IMR-90 (cell line): ENCODE measurements around the gene CHRM5. TPM values are rescaled to one million over a fixed set of nuclear protein-coding genes. Genes with fewer than 3 reads are reported as not detected.

Experiments used
- ATAC-seq: fragments of 200-7000 bp; cut with Tn5 transposase; 2 replicates; pipeline ENCODE4 v1.9.1; 2020; ENCODE audit warnings: low read depth, mild to moderate bottlenecking, moderate library complexity
- BruUV-seq: library from RNA; stranded (reverse); fragments of 400-500 nt; replicated peaks from 2 replicates; lab custom pipeline; 2021; lab: Mats Ljungman, UMichigan
- CTCF ChIA-PET: fragments of 300-600 bp; formaldehyde crosslinking; extraction: SDS; loops from one replicate; lab custom pipeline; 2021; ENCODE audit warnings: antibody characterized with exemption; lab: Yijun Ruan, JAX
- POLR2A ChIA-PET: fragments of 300-600 bp; sonication (Branson Sonifier 250); formaldehyde crosslinking; loops from one replicate; lab custom pipeline; 2022; ENCODE audit warnings: antibody characterized with exemption; ENCODE audit not compliant: unreplicated experiment; lab: Charles Lee
- DNase-seq: peaks from one replicate; pipeline ENCODE4 v3.0.0; 2013
- H2AFZ ChIP-seq: replicated peaks from 2 replicates; pipeline ENCODE3; 2013; ENCODE audit warnings: low read length, mild to moderate bottlenecking; ENCODE audit not compliant: poor library complexity
- H2AK5ac ChIP-seq: 2 replicates; pipeline ENCODE4 v1.6.1; 2013; ENCODE audit warnings: low read depth, low read length, inconsistent platforms
- H2AK9ac ChIP-seq: replicated peaks from 2 replicates; pipeline ENCODE3; 2013; ENCODE audit warnings: mild to moderate bottlenecking, low read depth, low read length, moderate library complexity; ENCODE audit not compliant: poor library complexity
- H2BK120ac ChIP-seq: 2 replicates; pipeline ENCODE4 v1.6.1; 2013; ENCODE audit warnings: low read depth, low read length, inconsistent platforms
- H2BK15ac ChIP-seq: 3 replicates; pipeline ENCODE4 v1.6.1; 2013; ENCODE audit warnings: low read depth, low read length, inconsistent platforms
- H2BK20ac ChIP-seq: 2 replicates; pipeline ENCODE4 v1.6.1; 2013; ENCODE audit warnings: low read depth, mild to moderate bottlenecking, inconsistent platforms, low read length, moderate library complexity
- H2BK5ac ChIP-seq: 2 replicates; pipeline ENCODE4 v1.6.1; 2013; ENCODE audit warnings: mild to moderate bottlenecking, low read depth, low read length, inconsistent platforms; ENCODE audit not compliant: poor library complexity, severe bottlenecking
- H3K14ac ChIP-seq: replicated peaks from 2 replicates; pipeline ENCODE4 v1.6.1; 2013; ENCODE audit warnings: low read depth, low read length, inconsistent platforms
- H3K18ac ChIP-seq: 2 replicates; pipeline ENCODE4 v1.6.1; 2013; ENCODE audit warnings: low read depth, low read length, control low read depth
- H3K23ac ChIP-seq: 2 replicates; pipeline ENCODE4 v1.6.1; 2013; ENCODE audit warnings: low read depth, low read length, inconsistent platforms
- H3K27ac ChIP-seq: 2 replicates; pipeline ENCODE4 v1.5.1; 2013; ENCODE audit warnings: mild to moderate bottlenecking, control low read depth, low read length; ENCODE audit not compliant: insufficient read depth
- H3K27me3 ChIP-seq: 2 replicates; pipeline ENCODE4 v1.6.1; 2013; ENCODE audit warnings: low read length; ENCODE audit not compliant: control insufficient read depth, insufficient read depth
- H3K36me3 ChIP-seq: 2 replicates; pipeline ENCODE4 v1.6.1; 2013; ENCODE audit warnings: low read length, mixed read lengths; ENCODE audit not compliant: control insufficient read depth, insufficient read depth
- H3K4ac ChIP-seq: 2 replicates; pipeline ENCODE4 v1.6.1; 2013; ENCODE audit warnings: low read depth, low read length, inconsistent platforms
- H3K4me1 ChIP-seq: 2 replicates; pipeline ENCODE4 v1.6.1; 2013; ENCODE audit warnings: low read length, mixed read lengths; ENCODE audit not compliant: control insufficient read depth, insufficient read depth
- H3K4me2 ChIP-seq: 2 replicates; pipeline ENCODE4 v1.6.1; 2013; ENCODE audit warnings: low read depth, mild to moderate bottlenecking, control low read depth, low read length, moderate library complexity
- H3K4me3 ChIP-seq: 2 replicates; pipeline ENCODE4 v1.5.1; 2013; ENCODE audit warnings: low read depth, mild to moderate bottlenecking, control low read depth, low read length, moderate library complexity; ENCODE audit not compliant: insufficient read depth
- H3K56ac ChIP-seq: 2 replicates; pipeline ENCODE4 v1.6.1; 2013; ENCODE audit warnings: low read length, inconsistent platforms; ENCODE audit not compliant: insufficient read depth; ENCODE audit errors: extremely low read depth
- H3K79me1 ChIP-seq, 2 experiments: 2 replicates each; pipeline ENCODE4 v1.6.1; 2013; ENCODE audit warnings: low read length in 2 of 2, inconsistent platforms in 1 of 2, low read depth in 1 of 2
- H3K9ac ChIP-seq: 2 replicates; pipeline ENCODE4 v1.6.1; 2013; ENCODE audit warnings: low read depth, low read length, control low read depth
- H3K9me1 ChIP-seq: 2 replicates; pipeline ENCODE4 v1.6.1; 2013; ENCODE audit warnings: low read length, inconsistent platforms; ENCODE audit not compliant: insufficient read depth
- H3K9me3 ChIP-seq: 2 replicates; pipeline ENCODE4 v1.6.1; 2013; ENCODE audit warnings: low read length; ENCODE audit not compliant: control insufficient read depth, insufficient read depth
- H4K20me1 ChIP-seq: 2 replicates; pipeline ENCODE4 v1.6.1; 2013; ENCODE audit warnings: low read length, inconsistent platforms; ENCODE audit not compliant: insufficient read depth
- H4K5ac ChIP-seq: 2 replicates; pipeline ENCODE4 v1.6.1; 2013; ENCODE audit warnings: mild to moderate bottlenecking, low read depth, low read length, control low read depth
- H4K8ac ChIP-seq, 2 experiments: 2 replicates each; pipeline ENCODE4 v1.6.1; 2013; ENCODE audit warnings: low read depth in 2 of 2, low read length in 2 of 2, control low read depth in 1 of 2, inconsistent platforms in 1 of 2
- H4K91ac ChIP-seq: 2 replicates; pipeline ENCODE4 v1.6.1; 2013; ENCODE audit warnings: low read depth, low read length, inconsistent platforms; ENCODE audit not compliant: insufficient read depth
- CEBPB ChIP-seq: IDR thresholded peaks from 2 replicates; pipeline ENCODE4 v1.6.1; 2012; ENCODE audit warnings: low read depth, low read length, improper control_type of control experiment
- POLR2A ChIP-seq: IDR thresholded peaks from 2 replicates; pipeline ENCODE4 v1.6.1; 2012; ENCODE audit warnings: mild to moderate bottlenecking, low read depth, low read length
- RCOR1 ChIP-seq: IDR thresholded peaks from 2 replicates; pipeline ENCODE4 v1.6.1; 2012; ENCODE audit warnings: mild to moderate bottlenecking, low read length, improper control_type of control experiment; ENCODE audit not compliant: insufficient replicate concordance
- WGBS, 2 experiments: methylation state at CpG; one replicate each; pipeline versions ENCODE4 v1.1.5 to v1.1.7; 2013; ENCODE audit warnings: missing lambda C conversion rate in 2 of 2; ENCODE audit not compliant: insufficient read length in 1 of 2; ENCODE audit errors: extremely low coverage in 2 of 2; 5-methylcytosine and 5-hydroxymethylcytosine counted together
- dilution Hi-C: fragments of 300-500 bp; cut with HindIII; formaldehyde crosslinking; loops from one replicate; pipeline ENCODE4 v1.14.3; 2018; ENCODE audit warnings: low sequenced_read_pairs; ENCODE audit not compliant: unreplicated experiment
- in situ Hi-C: fragments of 300-500 bp; cut with MboI; formaldehyde crosslinking; loops from 3 replicates; pipeline ENCODE4 v1.14.3; 2019; ENCODE audit warnings: low sequenced_read_pairs, inconsistent platforms, mixed read lengths
- intact Hi-C: fragments of 100-400 bp; cut with micrococcal nuclease; formaldehyde crosslinking; loops from 2 replicates; pipeline ENCODE4 v1.10.0; 2022
- polyA plus RNA-seq, 3 experiments: library from polyadenylated mRNA; depleted of rRNA; stranded (reverse); fragments of >200 nt; gene quantifications; 2 replicates each; pipeline ENCODE4 v1.2.3, GENCODE V29; 2012; ENCODE audit warnings: low replicate concordance in 1 of 3
- total RNA-seq: library from RNA; depleted of rRNA; stranded (reverse); fragments of >200 nt; gene quantifications from 2 replicates; pipeline ENCODE4 v1.2.3, GENCODE V29; 2012

Gene CHRM5
- total and polyA plus RNA-seq, 2 of the 4 experiments (the other 2 are of a cell fraction), result under 0.01 to 0.03 TPM

DNA sequence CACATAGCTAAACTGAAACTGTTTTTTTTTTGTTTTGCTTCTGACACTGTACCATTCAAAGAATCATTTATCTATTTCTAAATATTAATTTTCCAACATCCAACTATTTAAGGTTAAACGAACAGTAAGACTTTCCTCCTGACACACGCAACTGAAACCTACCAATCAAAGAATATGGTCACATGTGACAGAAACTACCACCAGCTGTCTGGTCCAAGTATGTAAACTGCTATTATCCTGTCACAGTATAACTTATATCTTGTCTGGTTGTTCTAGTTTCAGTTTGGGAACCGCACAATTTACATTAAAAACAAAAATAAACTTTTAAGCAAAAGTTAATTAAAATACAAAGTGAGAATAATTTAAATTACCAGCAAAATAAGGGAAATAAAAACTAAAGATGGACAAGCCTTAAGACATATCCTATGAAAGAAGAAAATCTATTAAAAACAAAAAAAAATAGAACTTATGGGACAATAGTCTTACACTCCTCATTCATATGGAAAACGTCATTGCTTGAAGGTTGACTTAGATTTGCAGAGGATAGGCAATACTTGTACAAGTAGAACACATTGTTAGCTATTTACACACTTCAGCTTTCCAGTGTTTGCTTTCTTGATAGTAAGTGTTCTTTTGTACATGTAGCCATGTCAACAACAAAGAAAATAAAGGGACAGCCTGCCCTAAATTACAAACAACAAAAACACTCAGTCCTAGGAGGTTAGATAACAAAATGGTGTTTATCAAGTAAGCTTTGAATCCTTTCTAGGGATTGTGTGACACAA lies 26.8 kb upstream of the CHRM5 start:
- no peak overlapping the region for H3K4ac ChIP-seq
- H3K4me2 ChIP-seq, result peak overlapping the region; percentile 10; the same call in 1 of the 2 replicates
- H3K27ac ChIP-seq, result no peak overlapping the region
- no peak for DNase-seq
- no peaks in the 10 kb centered on the region for H3K9me3 ChIP-seq
- dilution Hi-C loops (no loop called here), intact Hi-C loops (no loop called here), in situ Hi-C loops (no loop called here)
- H3K14ac ChIP-seq, result no peak overlapping the region
- ATAC-seq, result no peak; the same call in 1 of the 2 replicates
- no peak overlapping the region for H3K4me3 ChIP-seq
- H2BK120ac ChIP-seq, result no peak overlapping the region
- no CpG with 5 or more reads among the region's 4 CpGs for WGBS, 2 experiments
- H4K8ac ChIP-seq, result no peak overlapping the region
- H2AK9ac ChIP-seq, result no peak overlapping the region
- no peak overlapping the region for H4K91ac ChIP-seq
- H4K5ac ChIP-seq, result no peak overlapping the region
- no peaks in the 10 kb centered on the region for H3K36me3 ChIP-seq
- H2AFZ ChIP-seq, result no peak overlapping the region
- POLR2A ChIA-PET, result interaction anchor here (0.6 kb wide), 1 partner anchor 1197 kb away, joined by 3 read pairs; no protein-coding TSS in a partner anchor
- no peak overlapping the region for H2BK20ac ChIP-seq
- H3K56ac ChIP-seq, result no peak overlapping the region
- H3K27me3 ChIP-seq, result no peaks in the 10 kb centered on the region
- no peak overlapping the region for H3K23ac ChIP-seq
- no peaks in the 10 kb centered on the region for H3K4me1 ChIP-seq
- no peak overlapping the region for H2AK5ac ChIP-seq
- CTCF ChIA-PET, result interaction anchor here (0.6 kb wide), 1 partner anchor 701 kb away, joined by 6 read pairs; no protein-coding TSS in a partner anchor
- BruUV-seq, result no TSS peak
- no peak overlapping the region for H3K18ac ChIP-seq
- no peak overlapping the region for H2BK5ac ChIP-seq
- no peak overlapping the region for H2BK15ac ChIP-seq
- H3K9me1 ChIP-seq, result no peaks in the 10 kb centered on the region; the same call in 1 of the 2 replicates
- TF ChIP-seq POLR2A, result no peak
- no peak for TF ChIP-seq RCOR1
- no peak for TF ChIP-seq CEBPB
- H3K79me1 ChIP-seq, result no peaks in the 10 kb centered on the region; a peak in 1 of 4 replicates
- no peaks in the 10 kb centered on the region for H4K20me1 ChIP-seq
- H3K9ac ChIP-seq, result no peak overlapping the region
